OCI-LY3 (cell line): ENCODE measurements around the gene RABIF.

Experiments used
- H2AFZ ChIP-seq: fragments of 200-600, 300-600 bp; shearing (Covaris generic); 2 replicates; pipeline ENCODE4 v1.6.0; 2014; ENCODE audit warnings: antibody characterized with exemption, low read depth, low read length
- H3K27ac ChIP-seq: fragments of 200-600, 300-600 bp; sonication (generic); 2 replicates; pipeline ENCODE4 v1.5.1; 2014; ENCODE audit warnings: mild to moderate bottlenecking, low read length, moderate library complexity, mixed read lengths
- H3K27me3 ChIP-seq: fragments of 200-600, 300-600 bp; sonication (generic); 2 replicates; pipeline ENCODE4 v1.6.1; 2014; ENCODE audit warnings: low read depth, low read length, mixed read lengths
- H3K36me3 ChIP-seq: fragments of 200-600, 300-600 bp; sonication (generic); replicated peaks from 2 replicates; pipeline ENCODE3; 2014; ENCODE audit warnings: low read depth, low read length, mixed read lengths
- H3K4me1 ChIP-seq: fragments of 300-600, 200-600 bp; sonication (generic); 2 replicates; pipeline ENCODE4 v1.6.1; 2014; ENCODE audit warnings: low read length, mixed read lengths
- H3K4me2 ChIP-seq: fragments of 200-600, 300-600 bp; sonication (generic); 2 replicates; pipeline ENCODE4 v1.6.1; 2014; ENCODE audit warnings: low read length, mixed read lengths
- H3K4me3 ChIP-seq: fragments of 300-600, 200-600 bp; sonication (generic); 2 replicates; pipeline ENCODE4 v1.5.1; 2014; ENCODE audit warnings: antibody characterized with exemption, mild to moderate bottlenecking, low read length, moderate library complexity
- H3K79me2 ChIP-seq: fragments of 300-600, 200-600 bp; shearing (Covaris generic); 2 replicates; pipeline ENCODE4 v1.6.1; 2014; ENCODE audit warnings: mild to moderate bottlenecking, low read length, mixed read lengths
- H3K9ac ChIP-seq: fragments of 300-600, 200-600 bp; shearing (Covaris generic); 2 replicates; pipeline ENCODE4 v1.6.0; 2014; ENCODE audit warnings: mild to moderate bottlenecking, low read length, moderate library complexity
- H3K9me3 ChIP-seq: fragments of 200-600, 300-600 bp; shearing (Covaris generic); 2 replicates; pipeline ENCODE4 v1.6.1; 2014; ENCODE audit warnings: low read length, mixed read lengths; ENCODE audit not compliant: insufficient read depth
- H4K20me1 ChIP-seq: fragments of 200-600, 300-600 bp; sonication (generic); 2 replicates; pipeline ENCODE4 v1.6.1; 2016; ENCODE audit warnings: low read length, mixed read lengths; ENCODE audit not compliant: insufficient read depth
- EZH2phosphoT487 ChIP-seq: fragments of 200-600 bp; shearing (Covaris generic); IDR thresholded peaks from 2 replicates; pipeline ENCODE4 v1.6.1; 2018; ENCODE audit warnings: antibody characterized with exemption, mixed run types, low read depth
- TF ChIP-seq, protein P1 (sequence below): fragments of 200-600, 300-600 bp; sonication (generic); IDR thresholded peaks from 2 replicates; pipeline ENCODE4 v1.5.1; 2014; ENCODE audit warnings: antibody characterized with exemption, low read length, low read depth

The RABIF gene

DNA sequence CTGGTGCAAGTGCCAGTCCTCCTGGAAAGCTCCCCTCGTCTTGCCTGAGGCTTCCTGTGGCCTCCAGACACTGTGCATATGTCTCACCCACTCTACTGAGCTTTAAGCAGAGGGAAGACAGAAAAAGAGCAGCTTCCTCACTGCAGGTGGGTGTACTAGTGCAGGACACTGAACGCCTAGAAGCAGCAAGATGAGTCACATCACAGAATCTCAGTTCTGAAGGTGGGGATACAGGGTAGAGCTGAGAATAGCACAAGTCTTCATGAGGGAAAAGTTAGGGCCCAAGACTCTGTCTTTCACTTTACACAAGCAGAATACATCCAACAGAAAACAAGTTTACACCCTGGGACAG lies 40.8 kb downstream of the RABIF start:
- Histone ChIP-seq H3K9me3 (no peaks in the 10 kb centered on the region), H4K20me1 (no peaks in the 10 kb centered on the region), H3K4me2 (no peak overlapping the region), H3K9ac (no peak overlapping the region), H3K27ac (no peak overlapping the region), H3K4me1 (peaks cover 8% of the 10 kb centered on the region), H3K79me2 (no peaks in the 10 kb centered on the region), H3K4me3 (no peak overlapping the region), H3K36me3 (no peaks in the 10 kb centered on the region), H3K27me3 (0 out of 2 replicates have a peak, but pooled peaks cover 6% of the 10 kb centered on the region), H2AFZ (no peak overlapping the region)
- TF ChIP-seq, protein P1, sequence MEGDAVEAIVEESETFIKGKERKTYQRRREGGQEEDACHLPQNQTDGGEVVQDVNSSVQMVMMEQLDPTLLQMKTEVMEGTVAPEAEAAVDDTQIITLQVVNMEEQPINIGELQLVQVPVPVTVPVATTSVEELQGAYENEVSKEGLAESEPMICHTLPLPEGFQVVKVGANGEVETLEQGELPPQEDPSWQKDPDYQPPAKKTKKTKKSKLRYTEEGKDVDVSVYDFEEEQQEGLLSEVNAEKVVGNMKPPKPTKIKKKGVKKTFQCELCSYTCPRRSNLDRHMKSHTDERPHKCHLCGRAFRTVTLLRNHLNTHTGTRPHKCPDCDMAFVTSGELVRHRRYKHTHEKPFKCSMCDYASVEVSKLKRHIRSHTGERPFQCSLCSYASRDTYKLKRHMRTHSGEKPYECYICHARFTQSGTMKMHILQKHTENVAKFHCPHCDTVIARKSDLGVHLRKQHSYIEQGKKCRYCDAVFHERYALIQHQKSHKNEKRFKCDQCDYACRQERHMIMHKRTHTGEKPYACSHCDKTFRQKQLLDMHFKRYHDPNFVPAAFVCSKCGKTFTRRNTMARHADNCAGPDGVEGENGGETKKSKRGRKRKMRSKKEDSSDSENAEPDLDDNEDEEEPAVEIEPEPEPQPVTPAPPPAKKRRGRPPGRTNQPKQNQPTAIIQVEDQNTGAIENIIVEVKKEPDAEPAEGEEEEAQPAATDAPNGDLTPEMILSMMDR: no peak

DNA sequence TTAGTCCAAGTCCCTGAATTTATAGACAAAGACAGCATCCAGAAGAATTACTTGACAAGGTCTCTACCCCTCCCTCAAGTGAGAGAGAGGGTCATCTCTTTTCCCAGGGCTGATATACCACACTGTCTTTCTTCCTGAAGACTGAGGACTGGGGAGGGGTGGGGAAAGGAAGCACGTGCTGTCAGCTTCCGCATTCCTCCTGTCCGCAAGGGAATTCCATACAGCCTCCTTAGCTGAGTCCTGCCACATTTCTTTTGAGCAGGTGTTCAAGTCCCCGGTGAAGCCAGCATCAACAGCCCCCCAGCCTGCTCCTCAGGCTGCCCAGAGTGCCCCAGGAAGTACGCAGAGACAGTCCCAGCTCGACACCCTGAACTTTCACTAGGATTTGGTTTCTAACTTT lies 44.0 kb downstream of the RABIF start:
- Histone ChIP-seq H3K36me3 (no peaks in the 10 kb centered on the region), H4K20me1 (no peaks in the 10 kb centered on the region), H3K9me3 (no peaks in the 10 kb centered on the region), H3K79me2 (no peaks in the 10 kb centered on the region), H3K27ac (no peak overlapping the region), H3K4me2 (no peak overlapping the region), H3K27me3 (0 out of 2 replicates have a peak, but pooled peaks cover 6% of the 10 kb centered on the region), H3K9ac (no peak overlapping the region), H3K4me1 (no peaks in the 10 kb centered on the region), H2AFZ (no peak overlapping the region), H3K4me3 (no peak overlapping the region)
- TF ChIP-seq, protein P1: no peak
- no peak for TF ChIP-seq EZH2phosphoT487

- Histone ChIP-seq H3K4me1 (no peaks in the 10 kb centered on the region), H3K9me3 (no peaks in the 10 kb centered on the region), H3K27me3 (0 out of 2 replicates have a peak, but pooled peaks cover 6% of the 10 kb centered on the region), H4K20me1 (no peaks in the 10 kb centered on the region), H3K4me2 (no peak overlapping the region), H3K4me3 (no peak overlapping the region), H3K79me2 (no peaks in the 10 kb centered on the region), H3K36me3 (no peaks in the 10 kb centered on the region), H3K9ac (no peak overlapping the region), H3K27ac (no peak overlapping the region), H2AFZ (no peak overlapping the region)
- no peak for TF ChIP-seq EZH2phosphoT487
- TF ChIP-seq, protein P1: no peak
These were observed 44.7 kb downstream of the RABIF start for GRCh38 chr1:202844259-202844658.

DNA sequence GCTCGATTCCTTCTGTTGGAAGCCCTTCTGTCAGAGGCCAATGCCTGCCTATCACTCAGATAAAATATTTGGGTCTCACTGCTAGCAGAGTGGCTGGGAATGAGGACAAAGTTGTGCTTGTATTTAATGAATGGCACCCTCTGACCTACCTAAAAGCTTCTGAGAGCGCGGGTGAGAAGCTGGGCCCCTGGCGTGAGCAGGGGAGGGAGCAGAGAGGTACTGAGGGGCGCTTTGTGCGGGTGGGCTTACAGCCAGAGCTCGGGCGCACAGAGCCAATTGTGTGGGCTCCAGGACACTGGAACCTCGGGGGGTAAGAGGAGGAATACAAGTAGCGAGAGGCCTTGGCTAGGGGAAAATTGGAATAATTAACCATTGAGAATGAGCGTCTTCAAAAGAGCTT lies 45.9 kb downstream of the RABIF start:
- TF ChIP-seq, protein P1: no peak
- no peak for TF ChIP-seq EZH2phosphoT487
- no peak overlapping the region for H3K4me2 ChIP-seq
- H3K27ac ChIP-seq: no peak overlapping the region
- H3K4me1 ChIP-seq: no peaks in the 10 kb centered on the region
- H3K9ac ChIP-seq: no peak overlapping the region
- no peaks in the 10 kb centered on the region for H3K9me3 ChIP-seq
- no peaks in the 10 kb centered on the region for H3K36me3 ChIP-seq
- H4K20me1 ChIP-seq: no peaks in the 10 kb centered on the region
- no peak overlapping the region for H3K4me3 ChIP-seq
- no peaks in the 10 kb centered on the region for H3K79me2 ChIP-seq
- H2AFZ ChIP-seq: no peak overlapping the region
- H3K27me3 ChIP-seq: peaks cover 9% of the 10 kb centered on the region
